GM21390 (cell line): ENCODE measurements around the gene GNB1L.

Source experiments
- ATAC-seq: cut with Tn5 transposase; IDR thresholded peaks from one replicate; pipeline ENCODE4 v1.9.1; 2021; ENCODE audit not compliant: unreplicated experiment

Gene GNB1L

GRCh38 chr22:19755145-19755710, 99.4 kb downstream of the GNB1L start:
- no peak for ATAC-seq

- ATAC-seq = no peak
Measured at GRCh38 chr22:19754701-19755144, 100.0 kb downstream of the GNB1L start.

GRCh38 chr22:19753996-19754700, 100.5 kb downstream of the GNB1L start:
- ATAC-seq = no peak

- ATAC-seq = no peak
Measured at GRCh38 chr22:19753090-19753842, 101.4 kb downstream of the GNB1L start.

GRCh38 chr22:19751497-19752245, 103.0 kb downstream of the GNB1L start:
- no peak for ATAC-seq

- no peak for ATAC-seq
Measured at GRCh38 chr22:19750507-19751490, 103.9 kb downstream of the GNB1L start.

GRCh38 chr22:19749876-19750275, 104.8 kb downstream of the GNB1L start:
- ATAC-seq = no peak

GRCh38 chr22:19748991-19749664, 105.5 kb downstream of the GNB1L start:
- ATAC-seq = no peak

- no peak for ATAC-seq
Measured at GRCh38 chr22:19748139-19748538, 106.5 kb downstream of the GNB1L start.

- ATAC-seq = no peak
Measured at GRCh38 chr22:19747551-19747950, 107.1 kb downstream of the GNB1L start.

GRCh38 chr22:19746726-19747125, 107.9 kb downstream of the GNB1L start:
- no peak for ATAC-seq

- ATAC-seq = no peak
Measured at GRCh38 chr22:19745155-19746101, 109.2 kb downstream of the GNB1L start.

- ATAC-seq = no peak
Measured at GRCh38 chr22:19744350-19745006, 110.2 kb downstream of the GNB1L start.

- no peak for ATAC-seq
Measured at GRCh38 chr22:19743651-19744050, 111.0 kb downstream of the GNB1L start.

- ATAC-seq = no peak
Measured at GRCh38 chr22:19743081-19743480, 111.6 kb downstream of the GNB1L start.

GRCh38 chr22:19742160-19743066, 112.3 kb downstream of the GNB1L start:
- ATAC-seq = no peak

GRCh38 chr22:19741053-19741452, 113.6 kb downstream of the GNB1L start:
- ATAC-seq = no peak
